ENCODE results near the gene LITAF.
"Not testable (repeated sequence)": the region's sequence is repeated elsewhere in the genome, so short reads cannot be mapped to it uniquely, and the experiment has no call there.

Gene LITAF

DNA sequence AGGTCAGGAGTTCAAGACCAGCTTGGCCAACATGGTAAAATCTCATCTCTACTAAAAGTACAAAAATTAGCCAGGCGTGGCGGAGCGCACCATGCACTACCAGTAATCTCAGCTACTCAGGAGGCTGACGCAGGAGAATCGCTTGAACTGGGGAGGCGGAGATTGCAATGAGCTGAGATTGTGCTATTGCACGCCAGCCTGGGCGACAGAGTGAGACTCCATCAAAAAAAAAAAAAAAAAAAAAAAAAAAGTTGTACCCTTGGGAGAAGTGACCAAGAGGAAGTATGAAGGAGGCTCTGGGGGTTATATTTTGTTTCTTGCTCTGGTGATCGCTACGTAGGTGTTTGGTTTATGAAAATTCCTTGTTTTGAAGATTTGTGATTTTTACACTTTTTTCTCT, 66.3 kb downstream of the LITAF start:
- DNase-seq: no peak

DNA sequence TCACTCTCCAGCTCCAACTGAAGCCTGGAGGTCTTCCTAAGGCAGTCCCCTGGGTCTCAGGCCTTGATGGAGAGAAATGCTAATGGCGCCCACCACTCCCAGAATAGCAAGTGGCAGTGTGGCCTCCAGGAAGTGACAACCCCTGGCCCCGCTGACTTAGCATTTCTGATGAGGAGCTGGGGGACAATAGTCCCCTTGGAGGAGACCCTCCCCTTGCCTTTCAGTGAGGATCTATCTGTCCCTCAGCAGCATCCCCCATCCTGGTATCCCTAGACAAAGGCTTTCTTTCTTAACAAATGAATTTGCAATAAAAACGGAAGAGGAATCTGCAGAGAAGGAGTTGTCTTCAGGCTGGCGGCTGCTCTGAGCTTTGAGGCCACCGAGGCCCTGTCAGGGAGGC, 68.8 kb downstream of the LITAF start:
- no peak for DNase-seq

DNA sequence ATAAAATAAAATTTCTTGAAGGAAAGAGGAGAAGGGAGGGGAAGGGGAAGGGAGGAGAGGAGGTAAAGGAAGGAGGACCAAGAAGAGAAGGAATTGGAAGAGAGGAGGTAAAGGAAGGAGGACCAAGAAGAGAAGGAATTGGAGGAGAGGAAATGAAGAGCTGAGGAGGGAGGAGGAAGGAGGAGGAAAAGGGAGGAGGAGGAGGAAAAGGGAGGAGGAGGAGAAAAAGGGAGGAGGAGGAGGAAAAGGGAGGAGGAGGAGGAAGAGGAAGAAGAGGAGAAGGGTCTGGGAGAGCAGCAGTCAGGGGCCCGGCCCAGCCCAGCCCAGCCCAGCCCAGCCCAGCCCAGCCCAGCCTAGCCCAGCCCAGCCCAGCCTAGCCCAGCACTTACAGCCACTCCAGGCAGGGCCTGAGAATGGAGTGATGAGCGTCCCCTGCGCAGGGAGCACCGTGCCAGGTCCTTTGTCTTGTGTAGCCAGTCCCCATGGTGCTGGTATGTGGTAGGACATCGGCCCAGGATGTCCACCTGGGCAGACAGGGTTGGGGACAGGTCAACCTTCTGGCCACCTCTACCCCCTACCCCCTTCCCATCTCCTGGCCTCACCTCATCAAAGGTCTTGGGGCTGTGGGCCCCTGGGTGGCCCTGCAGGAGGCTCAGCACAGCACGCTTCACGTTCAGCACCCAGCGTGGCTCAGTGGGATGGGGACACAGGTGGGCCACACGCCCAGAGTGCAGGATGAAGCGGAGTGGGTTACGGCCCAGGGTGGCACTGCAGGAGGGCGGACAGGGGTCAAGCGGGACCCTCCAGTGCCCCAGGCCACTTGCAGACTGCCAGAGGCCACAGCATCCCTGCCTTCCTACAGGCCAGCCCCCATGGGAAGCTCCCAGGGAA, 70.9 kb downstream of the LITAF start:
- no peak for DNase-seq

DNA sequence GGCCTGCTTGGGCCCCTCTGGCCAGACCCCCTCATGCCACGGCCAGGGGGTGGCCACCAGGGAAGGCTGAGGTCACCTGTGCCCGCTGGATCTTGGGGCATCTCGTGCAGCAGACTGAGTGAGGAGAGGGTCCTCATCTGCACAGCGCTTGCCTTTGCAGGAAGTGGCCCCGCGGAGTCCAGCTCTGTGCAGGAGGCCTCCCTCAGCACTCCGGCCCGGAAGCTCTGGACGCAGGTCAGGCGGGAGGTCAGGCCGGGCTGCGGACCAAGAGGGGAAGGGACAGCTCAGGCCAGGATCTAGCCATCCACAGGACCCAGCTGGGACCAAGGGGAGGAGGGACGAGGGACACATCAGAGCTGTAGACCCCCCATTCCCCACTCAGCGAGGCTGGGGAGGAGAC, 72.4 kb downstream of the LITAF start:
- no peak for DNase-seq

- DNase-seq: not testable (repeated sequence)
These were observed 73.4 kb downstream of the LITAF start for GRCh38 chr16:11513366-11513765.

DNA sequence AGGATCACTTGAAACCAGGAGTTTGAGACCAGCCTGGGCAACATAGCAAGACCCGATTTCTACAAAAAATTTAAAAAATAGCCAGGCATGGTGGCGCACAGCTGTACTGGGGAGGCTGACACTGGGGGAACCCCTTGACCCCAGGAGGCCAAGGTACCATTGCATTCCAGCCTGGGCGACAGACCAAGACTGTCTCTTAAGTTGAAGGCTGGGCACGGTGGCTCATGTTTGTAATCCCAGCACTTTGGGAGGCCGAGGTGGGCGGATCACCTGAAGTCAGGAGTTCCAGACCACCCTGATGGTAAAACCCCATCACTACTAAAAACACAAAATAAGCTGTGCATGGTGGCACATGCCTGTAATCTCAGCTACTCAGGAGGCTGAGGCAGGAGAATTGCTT, 74.9 kb downstream of the LITAF start:
- DNase-seq: no peak

DNA sequence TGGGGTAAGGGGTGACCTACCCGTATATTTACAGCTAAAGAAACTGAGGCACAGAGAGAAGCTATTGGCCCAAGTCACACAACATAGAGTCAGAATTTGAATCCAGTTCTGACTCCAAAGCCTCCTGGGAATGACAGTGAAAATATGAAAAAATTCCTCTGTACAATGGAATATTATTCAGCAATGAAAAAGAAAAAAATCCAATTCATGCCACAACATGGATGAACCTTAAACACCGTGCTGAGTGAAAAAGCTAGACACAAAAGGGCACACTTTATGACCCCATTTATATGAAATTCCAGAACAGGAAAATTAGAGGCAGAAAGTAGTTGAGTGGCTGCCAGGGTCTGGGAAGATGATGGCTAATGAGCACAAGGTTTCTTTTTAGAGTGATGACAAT, 75.4 kb downstream of the LITAF start:
- DNase-seq: no peak

GRCh38 chr16:11510178-11510973, 76.3 kb downstream of the LITAF start:
- DNase-seq: no peak

- DNase-seq: no peak
These were observed 78.7 kb downstream of the LITAF start for GRCh38 chr16:11507991-11508390.

- DNase-seq: no peak
These were observed 79.4 kb downstream of the LITAF start for GRCh38 chr16:11507350-11507749.

GRCh38 chr16:11506741-11507305, 79.9 kb downstream of the LITAF start:
- DNase-seq: no peak

DNA sequence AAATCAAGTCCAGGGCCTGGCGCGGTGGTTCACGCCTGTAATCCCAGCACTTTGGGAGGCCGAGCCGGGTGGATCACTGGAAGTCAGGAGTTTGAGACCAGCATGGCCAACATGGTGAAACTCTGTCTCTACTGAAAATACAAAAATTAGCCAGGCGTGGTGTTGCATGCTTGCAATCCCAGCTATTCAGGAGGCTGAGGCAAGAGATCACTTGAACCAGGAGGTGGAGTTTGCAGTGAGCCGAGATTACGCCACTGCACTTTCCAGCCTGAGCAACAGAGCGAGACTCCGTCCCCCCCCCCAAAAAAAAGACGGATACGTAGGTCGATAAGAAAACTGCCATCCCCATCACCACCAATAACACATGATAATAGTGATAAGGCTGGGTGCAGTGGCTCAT, 82.5 kb downstream of the LITAF start:
- not testable (repeated sequence) for DNase-seq

GRCh38 chr16:11503566-11503965, 83.2 kb downstream of the LITAF start:
- no peak for DNase-seq

DNA sequence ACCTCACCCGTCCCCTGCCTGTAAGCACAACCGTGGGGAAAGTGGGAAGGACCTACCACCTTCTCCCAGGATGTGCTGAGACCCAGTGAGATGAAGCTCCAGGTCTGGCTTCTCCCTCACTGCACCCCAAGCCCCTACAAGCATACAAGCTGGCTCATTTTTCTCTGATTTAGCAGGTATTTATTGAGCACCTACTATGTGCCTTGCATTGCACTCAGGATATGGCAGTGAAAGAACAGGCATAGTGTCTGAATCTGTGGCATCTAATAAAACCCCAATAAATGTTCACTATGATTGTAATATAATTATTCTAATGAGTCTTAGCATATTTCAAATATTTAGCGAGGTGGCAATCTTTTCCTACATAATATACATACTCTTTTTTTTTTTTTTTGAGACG, 84.5 kb downstream of the LITAF start:
- no peak for DNase-seq

DNA sequence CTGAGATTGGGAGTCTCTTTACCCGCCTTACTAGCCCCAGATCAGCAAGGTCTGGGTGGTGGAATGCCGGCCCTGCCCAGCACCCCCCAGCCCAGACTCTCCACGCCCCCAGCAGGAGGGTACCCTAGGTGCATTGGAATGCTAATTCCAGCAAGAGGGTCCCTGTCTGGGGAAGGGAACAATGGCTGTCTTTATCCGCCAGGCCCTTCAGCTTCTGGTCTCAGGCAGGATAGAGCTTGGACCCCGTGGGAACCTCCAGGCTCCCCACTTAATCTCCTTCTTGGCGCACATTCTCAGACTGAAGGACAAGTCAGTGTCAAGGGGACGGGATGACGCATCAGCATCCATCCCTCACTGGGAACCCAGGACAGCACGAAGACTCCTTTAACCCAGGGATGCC, 85.1 kb downstream of the LITAF start:
- DNase-seq: no peak

DNA sequence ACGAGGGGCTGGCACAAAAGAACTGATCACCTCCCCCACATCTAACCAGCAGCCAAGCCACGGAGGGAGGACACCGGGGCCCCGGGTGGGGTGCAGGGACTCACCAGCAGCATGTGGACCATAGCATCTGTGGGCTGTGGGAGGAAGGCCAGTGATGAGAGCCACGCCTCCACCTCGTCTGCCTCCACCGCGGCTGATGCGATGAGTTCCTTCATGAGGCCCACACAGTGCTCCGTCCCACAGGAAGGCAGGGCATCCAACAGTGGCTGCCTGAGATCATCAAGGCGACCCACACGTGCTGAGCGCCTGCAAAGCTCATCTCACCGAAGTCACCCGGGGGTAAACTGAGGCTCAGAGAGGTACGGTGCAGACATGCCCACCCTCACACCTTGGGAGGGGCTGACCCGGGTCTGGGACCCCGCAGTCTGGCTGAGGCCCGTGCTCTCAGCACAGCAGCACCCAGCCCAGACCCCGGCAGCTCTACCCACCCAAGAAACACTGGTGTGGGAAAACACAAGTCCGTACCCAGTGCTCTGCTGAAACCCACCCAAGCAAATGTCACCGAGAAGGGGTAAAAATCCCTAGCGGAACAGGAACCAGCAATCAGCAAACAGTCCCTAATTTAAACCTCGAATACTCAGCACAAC, 85.9 kb downstream of the LITAF start:
- DNase-seq: no peak

DNA sequence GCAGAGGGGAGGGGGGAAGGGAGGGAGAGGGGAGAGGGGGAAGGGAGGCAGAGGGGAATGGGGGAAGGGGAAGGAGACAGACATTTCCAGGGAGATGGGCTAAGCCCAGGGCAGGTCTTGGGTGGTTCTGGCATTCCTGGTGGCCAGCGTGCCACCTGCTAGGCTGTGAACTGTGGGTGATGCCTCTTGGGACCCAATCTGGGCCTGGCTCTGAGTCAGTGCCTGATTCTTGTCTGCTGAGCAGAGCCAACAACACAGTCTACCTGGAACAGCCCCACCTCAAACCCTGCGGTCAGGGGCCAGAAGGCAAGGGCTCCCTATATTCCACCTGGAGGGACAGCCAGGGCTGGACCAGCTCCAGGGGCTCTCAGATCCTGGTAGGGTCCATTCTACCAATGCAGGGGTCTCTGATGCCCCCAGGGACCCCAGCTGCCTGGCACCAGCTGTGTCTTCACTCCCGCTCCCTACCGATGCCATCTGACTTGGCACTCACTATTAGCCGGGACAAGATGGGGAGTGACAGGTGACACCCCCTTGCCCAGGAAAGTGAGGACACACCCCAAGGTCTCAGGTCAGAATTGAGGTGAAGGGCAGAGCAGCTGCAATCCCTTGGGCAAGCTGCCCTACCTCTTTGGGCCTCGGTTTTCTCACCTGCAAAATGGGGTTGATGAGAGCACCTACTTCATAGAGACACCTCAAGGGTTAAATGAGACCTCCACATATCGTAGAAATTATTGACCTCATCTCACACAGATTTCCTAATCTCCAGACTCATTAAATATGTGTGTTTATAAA, 87.2 kb downstream of the LITAF start:
- DNase-seq: no peak

DNA sequence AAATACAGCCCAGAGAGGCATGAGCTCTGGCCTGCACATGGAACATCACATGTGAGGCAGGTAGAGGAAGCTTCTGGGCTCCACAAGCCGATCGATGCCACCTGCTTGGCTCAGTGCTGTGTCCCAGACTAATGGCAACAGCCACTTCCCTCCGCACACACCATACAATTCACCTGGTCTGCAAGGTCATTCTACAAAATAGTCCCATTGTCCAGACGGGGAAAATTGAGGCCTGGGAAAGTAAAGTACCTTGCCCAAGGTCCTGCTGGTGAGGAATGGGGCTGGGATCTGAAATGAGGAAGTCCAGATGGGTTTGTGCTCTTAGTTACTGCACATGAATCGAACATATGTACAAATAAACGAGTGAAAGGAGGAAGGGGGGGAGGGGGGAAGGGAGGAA, 88.0 kb downstream of the LITAF start:
- DNase-seq: no peak

DNA sequence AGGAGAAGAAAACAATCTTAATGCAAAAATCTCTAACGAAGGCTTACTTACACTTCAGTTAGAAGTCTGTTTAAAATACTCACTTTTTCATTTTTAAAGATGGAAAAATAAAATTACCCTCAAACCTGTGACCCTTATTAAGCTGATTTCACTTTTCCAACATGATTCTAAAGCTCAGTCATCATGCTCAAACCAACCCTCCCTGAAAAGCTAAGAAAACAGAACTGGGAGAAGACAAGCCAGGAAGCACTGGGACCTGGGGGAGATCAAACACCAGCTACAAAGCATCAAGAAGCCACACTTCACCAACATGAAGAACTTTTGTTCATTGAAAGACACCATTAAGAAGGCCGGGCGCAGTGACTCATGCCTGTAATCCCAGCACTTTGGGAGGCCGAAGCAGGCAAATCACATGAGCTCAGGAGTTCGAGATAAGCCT, 88.8 kb downstream of the LITAF start:
- no peak for DNase-seq

Measured in right kidney (tissue), 1 donor.